Epithelial cell of esophagus (primary cell): ENCODE measurements around the gene HOXC10.

Source experiments
- DNase-seq: peaks from one replicate; pipeline ENCODE4 v3.0.0; 2010; ENCODE audit warnings: low read depth
- H3K4me3 ChIP-seq: 2 replicates; pipeline ENCODE4 v1.5.1; 2011; ENCODE audit warnings: mild to moderate bottlenecking, low read length, control low read depth
- CTCF ChIP-seq: IDR thresholded peaks from 2 replicates; pipeline ENCODE4 v1.5.1; 2011; ENCODE audit warnings: low read depth, mild to moderate bottlenecking, low read length, control low read depth, inconsistent platforms; ENCODE audit not compliant: insufficient read depth; ENCODE audit errors: missing control alignments

The HOXC10 gene

GRCh38 chr12:54027442-54027786, 42.5 kb downstream of the HOXC10 start:
- H3K4me3 ChIP-seq: no peak overlapping the region
- no peak for TF ChIP-seq CTCF
- DNase-seq: no peak

GRCh38 chr12:54028314-54029201, 43.6 kb downstream of the HOXC10 start, which contains the start of gene HOXC6:
HOXC6 (plus strand) TSS chr12:54028440; CDS start chr12:54028522, 82 bp downstream.
- no peak for DNase-seq
- TF ChIP-seq CTCF: no peak

GRCh38 chr12:54029529-54030441, 44.8 kb downstream of the HOXC10 start:
- no peak overlapping the region for H3K4me3 ChIP-seq
- no peak for DNase-seq
- no peak for TF ChIP-seq CTCF

More at GRCh38 chr12:54028314-54029201, 43.6 kb downstream of the HOXC10 start, which contains the start of gene HOXC6:
- no peak within 1 kb of the TSS for H3K4me3 ChIP-seq

GRCh38 chr12:54030442-54030801, 45.5 kb downstream of the HOXC10 start:
- no peak for TF ChIP-seq CTCF
- no peak overlapping the region for H3K4me3 ChIP-seq
- no peak for DNase-seq

- no peak for TF ChIP-seq CTCF
- DNase-seq: peak; percentile 30
- H3K4me3 ChIP-seq: no peak overlapping the region
These were observed 46.0 kb downstream of the HOXC10 start for GRCh38 chr12:54030889-54031471.

GRCh38 chr12:54031480-54031879, 46.5 kb downstream of the HOXC10 start:
- DNase-seq: no peak
- no peak for TF ChIP-seq CTCF
- H3K4me3 ChIP-seq: no peak overlapping the region
